ENCODE measurements around the gene GATAD2A. TPM values are rescaled to one million over a fixed set of nuclear protein-coding genes. Genes with fewer than 3 reads are reported as not detected.

The GATAD2A gene
- total RNA-seq, 2 donors from 2014 or later: 27.7 to 32.9 TPM

- Histone ChIP-seq H3K4me1 (peaks cover 0 to 44% of the 10 kb centered on the region in 2 donors), H3K36me3 (no peaks in the 10 kb centered on the region), H3K4me3 (no peak overlapping the region), H3K9me3 (no peaks in the 10 kb centered on the region), H3K27me3 (no peaks in the 10 kb centered on the region), H3K27ac (peak overlapping the region; percentile 13 to 67)
- no peak for TF ChIP-seq CTCF (IDR thresholded peaks at IDR 0.05)
- DNase-seq (ENCODE audit: low spot score): no peak
Measured at GRCh38 chr19:19438366-19439175, 33.1 kb downstream of the GATAD2A start.

GRCh38 chr19:19439176-19439482, 33.7 kb downstream of the GATAD2A start:
- H3K4me1 ChIP-seq: peaks cover 0 to 39% of the 10 kb centered on the region in 2 donors
- H3K9me3 ChIP-seq: no peaks in the 10 kb centered on the region
- no peak for DNase-seq (ENCODE audit: low spot score)
- no peaks in the 10 kb centered on the region for H3K27me3 ChIP-seq
- peak overlapping the region in 1 of 2 donors; percentile 13 for H3K27ac ChIP-seq
- H3K36me3 ChIP-seq: no peaks in the 10 kb centered on the region
- H3K4me3 ChIP-seq: no peak overlapping the region
- TF ChIP-seq CTCF (IDR thresholded peaks at IDR 0.05): no peak

DNA sequence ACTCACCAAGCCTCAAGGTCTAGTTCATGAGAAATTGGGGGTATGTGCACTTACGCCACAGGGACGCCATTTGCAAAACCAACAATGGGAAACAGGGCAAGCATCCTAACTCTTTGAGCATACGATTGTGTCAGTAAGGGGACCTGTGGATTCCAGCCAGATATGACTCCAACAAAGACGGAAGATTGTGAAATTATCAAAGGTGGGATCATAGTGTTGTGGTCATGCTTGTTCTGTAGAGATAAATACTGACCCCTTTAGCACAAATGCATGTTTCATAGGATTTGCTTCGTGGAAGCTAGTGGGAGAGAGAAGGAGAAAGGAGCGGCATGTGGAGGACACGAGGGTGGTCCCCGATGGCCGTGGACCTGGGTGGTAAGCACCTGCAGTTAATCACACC, 37.8 kb downstream of the GATAD2A start:
- no peak overlapping the region for H3K27ac ChIP-seq
- no peak overlapping the region for H3K4me3 ChIP-seq
- peaks cover 0 to 39% of the 10 kb centered on the region in 2 donors for H3K4me1 ChIP-seq
- no peaks in the 10 kb centered on the region for H3K9me3 ChIP-seq
- no peak for TF ChIP-seq CTCF (IDR thresholded peaks at IDR 0.05)
- no peaks in the 10 kb centered on the region for H3K36me3 ChIP-seq
- H3K27me3 ChIP-seq: no peaks in the 10 kb centered on the region
- no peak for DNase-seq (ENCODE audit: low spot score)

DNA sequence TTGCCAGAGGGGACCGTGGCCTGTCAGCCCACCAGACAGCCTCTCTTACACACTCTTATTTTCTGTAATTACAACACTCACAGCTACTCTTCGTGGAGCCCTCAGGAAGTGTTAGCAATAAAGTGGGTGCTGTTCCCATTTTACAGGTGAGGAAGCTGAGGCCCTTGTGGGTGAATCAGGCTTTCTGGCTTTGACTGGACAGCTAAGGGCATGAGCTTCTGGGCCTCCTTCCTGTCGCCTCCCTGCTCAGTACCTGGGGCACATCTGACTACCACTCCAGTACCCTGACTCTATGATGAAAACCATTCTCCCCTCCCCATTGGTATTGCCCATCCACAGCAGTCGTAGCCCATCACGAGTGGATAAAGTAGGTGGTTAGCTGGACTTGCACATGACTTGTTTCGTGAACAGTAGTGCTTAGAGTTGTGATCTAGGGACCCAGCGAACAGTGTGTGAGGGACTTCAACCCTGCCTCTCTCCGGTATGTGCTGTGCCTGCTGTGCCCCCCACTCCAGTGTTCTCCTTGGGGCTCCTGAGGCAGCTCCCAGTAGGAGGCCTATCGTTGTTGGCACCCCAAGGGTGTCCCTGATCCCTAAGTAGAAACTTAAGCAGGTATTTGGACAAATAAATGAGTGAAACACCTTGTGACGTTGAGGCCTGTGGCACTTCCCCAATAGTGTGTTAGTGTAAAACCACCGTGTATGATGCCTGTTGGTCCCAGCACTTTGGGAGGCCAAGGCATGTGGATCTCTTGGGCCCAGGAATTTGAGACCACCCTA, 38.6 kb downstream of the GATAD2A start:
- no peaks in the 10 kb centered on the region for H3K36me3 ChIP-seq
- no peak overlapping the region for H3K27ac ChIP-seq
- TF ChIP-seq CTCF (IDR thresholded peaks at IDR 0.05): no peak
- H3K27me3 ChIP-seq: no peaks in the 10 kb centered on the region
- no peaks in the 10 kb centered on the region for H3K9me3 ChIP-seq
- no peak overlapping the region for H3K4me3 ChIP-seq
- no peak for DNase-seq (ENCODE audit: low spot score)
- H3K4me1 ChIP-seq: peaks cover 0 to 39% of the 10 kb centered on the region in 2 donors

DNA sequence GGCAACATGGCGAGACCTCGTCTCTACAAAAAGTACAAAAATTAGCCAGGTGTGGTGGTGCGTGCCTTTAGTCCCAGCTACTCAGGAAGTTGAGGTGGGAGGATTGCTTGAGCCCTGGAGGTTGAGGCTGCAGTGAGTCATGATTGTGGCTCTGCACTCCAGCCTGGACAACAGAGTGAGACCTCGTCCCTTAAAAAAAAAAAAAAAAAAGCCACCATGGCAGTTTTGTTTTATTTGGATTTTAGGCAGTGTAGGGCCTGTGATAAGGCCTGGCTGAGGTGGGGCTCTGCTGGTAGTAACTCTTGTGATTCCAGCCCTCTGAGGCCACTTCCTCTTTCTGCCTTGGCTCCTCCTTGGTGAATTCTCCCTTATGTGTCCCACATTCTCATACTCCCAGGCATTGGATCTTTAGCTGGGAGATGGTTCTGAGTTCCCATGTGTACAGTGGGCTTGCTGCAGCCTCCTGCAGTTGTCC, 39.2 kb downstream of the GATAD2A start:
- Histone ChIP-seq H3K9me3 (no peaks in the 10 kb centered on the region), H3K4me3 (no peak overlapping the region), H3K4me1 (peaks cover 0 to 46% of the 10 kb centered on the region in 2 donors), H3K27ac (no peak overlapping the region), H3K27me3 (no peaks in the 10 kb centered on the region), H3K36me3 (no peaks in the 10 kb centered on the region)
- no peak for TF ChIP-seq CTCF (IDR thresholded peaks at IDR 0.05)
- DNase-seq (ENCODE audit: low spot score): no peak
